G401 (cell line): ENCODE results near the gene CYP3A4. TPM values are rescaled to one million over a fixed set of nuclear protein-coding genes. Genes with fewer than 3 reads are reported as not detected.
"Not testable (repeated sequence)": the region's sequence is repeated elsewhere in the genome, so short reads cannot be mapped to it uniquely, and the experiment has no call there.

Experiments
- DNase-seq: peaks from one replicate; pipeline ENCODE4 v3.0.0-alpha.2; 2015; ENCODE audit warnings: low spot score
- in situ Hi-C: cut with HindIII; loops from 2 replicates; pipeline ENCODE4 v1.10.0; 2016; ENCODE audit warnings: low sequenced_read_pairs, mixed read lengths
- total RNA-seq: library from RNA; depleted of rRNA; stranded (reverse); fragments of >200 nt; shearing (Covaris generic); gene quantifications from 2 replicates; pipeline ENCODE4 v1.2.3, GENCODE V29; 2014; rRNA removed

Gene CYP3A4
- total RNA-seq: not detected in 2 replicates

DNA sequence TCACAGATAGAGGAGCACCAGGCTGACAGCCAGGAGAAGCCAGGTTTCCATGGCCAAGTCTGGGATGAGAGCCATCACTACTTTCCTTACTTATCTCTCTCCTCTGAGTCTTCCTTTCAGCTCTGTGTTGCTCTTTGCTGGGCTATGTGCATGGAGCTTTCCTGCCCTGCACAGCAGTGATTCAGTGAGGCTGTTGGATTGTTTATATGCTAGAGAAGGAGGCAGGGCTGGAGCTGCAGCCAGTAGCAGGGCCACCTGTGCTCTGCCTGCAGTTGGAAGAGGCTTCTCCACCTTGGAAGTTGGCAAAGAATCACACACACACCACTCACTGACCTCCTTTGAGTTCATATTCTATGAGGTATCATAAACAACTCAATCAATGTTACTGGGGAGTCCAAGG, at the start of gene CYP3A4:
CYP3A4 (minus strand) TSS at position 178 of the 400 bp plus-strand sequence; CDS start at position 75, 103 bp downstream.
- in situ Hi-C loops: no loop called here

GRCh38 chr7:99833289-99833877, 49.4 kb upstream of the CYP3A4 start:
- in situ Hi-C loops: no loop called here
- no peak for DNase-seq

More for the DNA sequence above, at the start of gene CYP3A4:
- no peak for DNase-seq

- DNase-seq: no peak
- in situ Hi-C loops: no loop called here
Observed at GRCh38 chr7:99831595-99831994, 47.6 kb upstream of the CYP3A4 start.

GRCh38 chr7:99829524-99830160, 45.7 kb upstream of the CYP3A4 start:
- DNase-seq: no peak
- in situ Hi-C loops: no loop called here

DNA sequence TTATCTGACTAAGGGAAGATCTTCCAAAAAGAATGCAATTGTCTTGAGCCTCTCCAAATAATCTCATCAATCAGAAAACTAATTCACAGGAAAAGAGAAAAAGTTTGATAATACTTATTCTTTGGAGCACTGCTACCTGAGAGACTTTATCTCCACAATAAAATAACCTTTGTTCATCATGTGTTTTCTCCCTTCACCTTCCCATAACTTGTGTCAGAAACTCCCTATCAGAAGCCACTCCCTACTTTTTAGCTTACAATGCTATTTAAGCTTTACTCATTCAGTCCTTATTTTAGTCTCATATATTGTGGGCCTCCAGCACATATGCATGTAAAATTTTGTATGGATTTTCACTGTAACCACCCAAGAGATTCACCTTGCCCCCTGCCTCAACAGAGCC, 44.8 kb upstream of the CYP3A4 start:
- in situ Hi-C loops: no loop called here
- no peak for DNase-seq

- in situ Hi-C loops: no loop called here
- no peak for DNase-seq
Observed at GRCh38 chr7:99827040-99827778, 43.2 kb upstream of the CYP3A4 start.

DNA sequence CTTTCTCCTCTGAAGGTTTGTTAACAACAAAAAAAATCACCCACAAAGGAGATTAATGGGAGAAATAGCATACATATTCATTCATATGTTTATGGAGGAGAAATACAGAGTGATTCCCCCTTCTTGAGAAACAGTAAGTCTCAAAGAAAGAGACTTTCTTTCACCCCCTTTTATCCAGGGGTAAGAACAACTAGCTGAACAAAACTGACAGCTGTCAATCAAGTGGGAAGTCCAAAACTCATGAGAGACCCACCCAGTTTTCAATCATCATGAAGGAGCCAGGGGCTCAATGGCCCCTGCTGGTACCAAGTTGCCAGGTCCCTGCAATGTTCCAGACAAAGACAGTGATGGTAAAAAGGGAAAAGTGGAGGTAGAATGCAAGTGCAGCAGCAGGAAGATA, 41.9 kb upstream of the CYP3A4 start:
- DNase-seq: no peak
- in situ Hi-C loops: no loop called here

DNA sequence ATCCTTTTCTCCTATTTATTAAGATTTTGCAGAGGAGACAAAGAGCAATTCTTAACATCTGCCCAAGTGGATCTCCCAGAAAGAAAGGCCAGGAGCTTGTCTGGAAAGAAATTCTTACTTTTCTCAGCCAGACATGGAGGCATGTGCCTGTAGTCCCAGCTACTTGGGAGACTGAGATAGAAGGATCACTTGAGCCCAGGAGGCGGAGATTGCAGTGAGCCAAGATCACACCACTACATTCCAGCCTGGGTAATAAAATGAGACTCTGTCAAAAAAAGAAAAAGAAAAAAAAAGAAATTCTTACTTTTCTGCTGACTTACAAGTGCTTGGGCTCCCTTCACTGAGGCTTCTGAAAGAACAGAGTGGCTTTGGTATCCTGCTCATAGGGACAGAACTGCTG, 41.5 kb upstream of the CYP3A4 start:
- no peak for DNase-seq
- in situ Hi-C loops: no loop called here

DNA sequence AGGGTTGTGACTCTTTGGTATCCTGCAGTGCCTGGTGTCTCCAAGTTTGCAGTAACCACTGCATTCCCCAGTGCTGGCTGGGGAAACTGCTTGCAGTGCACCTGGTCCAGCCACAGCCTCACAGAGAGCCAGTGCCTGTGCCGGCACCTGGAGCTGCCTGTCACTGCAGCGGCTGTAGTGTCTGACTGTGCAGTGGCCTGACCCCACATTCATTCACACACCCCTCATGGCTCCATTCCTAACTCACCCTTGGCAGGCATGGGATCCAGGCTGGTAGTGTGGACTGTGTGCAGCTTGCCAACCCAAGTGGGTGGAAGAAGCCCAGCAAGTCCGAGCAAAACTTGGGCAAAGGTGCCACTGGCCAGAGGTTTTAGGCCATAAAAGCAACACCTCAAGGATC, 40.1 kb upstream of the CYP3A4 start:
- no peak for DNase-seq
- in situ Hi-C loops: no loop called here

GRCh38 chr7:99822731-99823718, 39.0 kb upstream of the CYP3A4 start:
- no peak for DNase-seq
- in situ Hi-C loops: no loop called here

DNA sequence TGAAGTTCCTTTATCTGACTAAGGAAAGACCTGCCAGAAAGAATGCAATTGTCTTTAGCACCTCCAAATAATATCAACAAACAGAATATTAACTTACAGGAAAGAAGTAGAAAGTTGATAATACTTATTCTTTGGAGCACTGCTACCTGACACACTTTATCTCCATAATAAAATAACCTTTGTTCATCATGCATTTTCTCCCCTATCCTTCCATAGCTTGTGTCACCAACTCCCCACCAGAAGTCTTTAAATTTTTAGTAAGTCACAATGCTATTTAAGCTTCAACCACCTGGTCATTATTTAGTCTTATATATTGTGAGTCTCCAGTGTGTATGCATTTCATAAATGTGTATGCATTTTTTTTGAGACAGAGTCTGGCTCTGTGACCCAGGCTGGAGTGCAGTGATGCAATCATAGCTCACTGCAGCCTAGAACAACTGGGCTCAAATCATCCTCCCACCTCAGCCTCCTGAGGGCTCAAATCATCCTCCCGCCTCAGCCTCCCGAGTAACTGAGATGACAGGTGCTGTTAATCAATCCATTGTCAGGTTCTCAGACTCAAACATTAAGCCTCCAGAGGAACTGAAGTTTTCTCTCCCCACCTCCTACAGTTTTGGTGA, 36.5 kb upstream of the CYP3A4 start:
- in situ Hi-C loops: no loop called here
- DNase-seq: no peak

DNA sequence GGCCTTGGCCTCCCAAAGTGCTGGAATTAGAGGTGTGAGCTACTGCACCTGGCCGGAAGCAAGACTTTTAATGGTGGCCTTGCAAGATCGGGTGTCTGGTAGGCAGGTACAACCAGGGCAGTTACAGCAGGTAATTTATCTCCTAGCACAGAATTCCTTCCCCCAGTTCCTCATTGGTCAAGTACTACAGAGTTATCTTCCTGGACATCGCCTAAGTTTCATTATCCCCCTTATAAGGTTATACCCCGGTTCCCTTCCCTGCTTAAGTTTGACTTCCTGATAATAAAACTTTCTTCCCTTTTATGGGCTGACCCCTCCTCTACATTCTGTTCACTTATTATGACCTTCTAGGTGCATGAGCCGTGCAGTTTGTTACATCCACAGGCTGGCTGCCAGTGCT, 24.8 kb upstream of the CYP3A4 start:
- no peak for DNase-seq
- in situ Hi-C loops: no loop called here

- no peak for DNase-seq
- in situ Hi-C loops: no loop called here
Observed at GRCh38 chr7:99806839-99807478, 23.0 kb upstream of the CYP3A4 start.

DNA sequence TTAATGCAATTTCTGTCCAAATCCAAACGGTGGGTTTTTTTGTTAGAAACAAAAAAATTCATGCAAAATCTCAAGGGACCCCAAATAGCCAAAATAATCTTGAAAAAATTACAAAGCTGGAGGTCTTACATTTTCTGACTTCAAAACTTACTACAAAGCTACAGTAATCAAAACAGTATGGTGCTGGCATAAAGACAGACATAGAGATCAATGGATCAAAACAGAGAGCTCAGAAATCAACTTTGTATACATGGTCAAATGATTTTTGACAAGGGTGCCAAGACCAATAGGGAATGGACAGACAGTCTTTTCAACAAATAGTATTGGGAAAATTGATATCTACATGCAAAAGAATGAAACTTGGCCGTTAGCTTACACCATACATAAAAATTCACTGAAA, 21.7 kb upstream of the CYP3A4 start:
- in situ Hi-C loops: no loop called here
- DNase-seq: no peak

GRCh38 chr7:99803118-99803517, 19.1 kb upstream of the CYP3A4 start:
- in situ Hi-C loops: not testable (repeated sequence)

GRCh38 chr7:99801407-99801806, 17.4 kb upstream of the CYP3A4 start:
- in situ Hi-C loops, DNase-seq: not testable (repeated sequence)

More at GRCh38 chr7:99803118-99803517, 19.1 kb upstream of the CYP3A4 start:
- not testable (repeated sequence) for DNase-seq

DNA sequence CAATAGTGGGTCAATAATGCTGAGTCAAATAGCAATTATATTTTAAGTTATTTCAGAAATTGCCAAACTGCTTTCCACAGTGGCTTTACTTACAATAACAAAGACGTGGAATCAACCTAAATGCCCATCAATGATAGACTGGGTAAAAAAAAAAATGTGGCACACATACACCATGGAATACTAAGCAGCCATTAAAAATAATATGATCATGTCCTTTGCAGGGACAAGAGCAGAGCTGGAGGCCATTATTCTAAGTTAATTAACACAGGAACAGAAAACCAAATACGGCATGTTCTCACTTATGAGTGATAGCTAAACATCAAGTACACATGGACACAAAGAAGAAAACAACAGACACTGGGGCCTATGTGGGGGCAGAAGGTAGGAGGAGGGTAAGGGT, 15.0 kb upstream of the CYP3A4 start:
- in situ Hi-C loops: no loop called here
- no peak for DNase-seq

DNA sequence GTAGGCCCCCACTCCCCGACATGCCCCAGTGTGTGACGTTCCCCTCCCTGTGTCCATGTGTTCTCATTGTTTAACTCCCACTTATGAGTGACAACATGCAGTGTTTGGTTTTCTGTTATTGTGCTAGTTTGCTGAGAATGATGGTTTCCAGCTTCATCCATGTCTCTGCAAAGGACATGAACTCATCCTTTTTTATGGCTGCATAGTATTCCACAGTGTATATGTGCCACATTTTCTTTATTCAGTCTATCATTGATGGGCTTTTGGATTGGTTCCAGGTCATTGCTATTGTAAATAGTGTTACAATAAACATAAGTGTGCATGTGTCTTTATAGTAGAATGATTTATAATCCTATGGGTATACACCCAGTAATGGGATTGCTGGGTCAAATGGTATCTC, 11.9 kb upstream of the CYP3A4 start:
- in situ Hi-C loops, DNase-seq: not testable (repeated sequence)
